Stimulated activated CD8-positive, alpha-beta memory T cell treated with anti-CD3 and anti-CD28 coated beads, Interleukin-2, amount 100 ng/mL, for 48 hours (primary cell): ENCODE results near the gene FAM25A.

ENCODE experiments used
- DNase-seq, 2 donors: peaks; one replicate each; pipeline ENCODE4 v3.0.0-alpha.2; 2020; ENCODE audit warnings: low read depth in 2 of 2

The FAM25A gene

GRCh38 chr10:87064651-87065050 lies 44.6 kb downstream of the FAM25A start:
- no peak for DNase-seq

GRCh38 chr10:87066178-87066577 lies 46.1 kb downstream of the FAM25A start:
- DNase-seq, result no peak

GRCh38 chr10:87066865-87067264 lies 46.8 kb downstream of the FAM25A start:
- no peak for DNase-seq

DNA sequence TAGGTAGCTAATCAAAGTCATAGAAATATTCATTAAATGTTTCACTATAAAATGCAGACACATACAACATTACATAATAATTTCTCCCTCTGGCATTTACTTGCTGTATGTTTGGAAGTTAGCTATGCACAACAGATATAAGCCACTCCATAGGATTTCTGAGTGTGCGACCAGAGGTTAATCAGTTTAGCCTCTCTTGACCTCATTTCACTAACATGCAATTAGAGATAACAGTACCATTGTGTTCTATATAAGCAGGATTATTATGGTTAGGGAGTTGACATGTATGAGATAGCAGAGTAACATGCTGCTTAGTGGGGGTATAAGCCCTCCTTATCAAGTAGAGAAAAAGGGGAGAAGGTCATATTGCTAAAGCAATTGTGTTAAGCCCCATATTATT lies 48.2 kb downstream of the FAM25A start:
- no peak for DNase-seq

GRCh38 chr10:87072449-87072848 lies 52.4 kb downstream of the FAM25A start:
- no peak for DNase-seq
